SU-DHL-6 (cell line): ENCODE data around the gene PDSS1.

Experiments used
- H2AFZ ChIP-seq: fragments of 200-600 bp; sonication (generic); 2 replicates; pipeline ENCODE4 v1.6.1; 2014; ENCODE audit warnings: low read depth, mild to moderate bottlenecking, moderate library complexity, mixed read lengths, antibody characterized with exemption, low read length; ENCODE audit not compliant: severe bottlenecking
- H3F3A ChIP-seq: fragments of 200-600 bp; shearing (Covaris generic); 2 replicates; pipeline ENCODE4 v1.6.0; 2016; ENCODE audit warnings: antibody characterized with exemption, mild to moderate bottlenecking; ENCODE audit not compliant: insufficient read depth
- H3K27ac ChIP-seq: fragments of 200-600 bp; sonication (generic); 2 replicates; pipeline ENCODE4 v1.5.1; 2016; ENCODE audit warnings: low read depth, mild to moderate bottlenecking, low read length, moderate library complexity, mixed read lengths
- H3K27me3 ChIP-seq: fragments of 200-600 bp; sonication (generic), shearing (Covaris generic); 2 replicates; pipeline ENCODE4 v1.6.0; 2014; ENCODE audit warnings: mild to moderate bottlenecking, low read length
- H3K36me3 ChIP-seq: fragments of 200-600 bp; sonication (generic); 2 replicates; pipeline ENCODE4 v1.6.1; 2014; ENCODE audit warnings: mild to moderate bottlenecking, low read length, mixed read lengths
- H3K4me2 ChIP-seq: fragments of 300-600, 200-600 bp; shearing (Covaris generic), sonication (generic); 2 replicates; pipeline ENCODE4 v1.6.0; 2014; ENCODE audit warnings: low read length, low read depth, mild to moderate bottlenecking; ENCODE audit not compliant: poor library complexity, severe bottlenecking
- H3K4me3 ChIP-seq: fragments of 200-600 bp; sonication (generic); 2 replicates; pipeline ENCODE4 v1.5.1; 2014; ENCODE audit warnings: antibody characterized with exemption, low read length, mild to moderate bottlenecking, mixed read lengths; ENCODE audit not compliant: insufficient read depth, poor library complexity, severe bottlenecking
- H3K79me2 ChIP-seq: fragments of 200-600 bp; sonication (generic); 2 replicates; pipeline ENCODE4 v1.6.1; 2014; ENCODE audit warnings: mild to moderate bottlenecking, low read length, moderate library complexity; ENCODE audit not compliant: insufficient read depth
- H3K9ac ChIP-seq: fragments of 200-600 bp; sonication (generic); 2 replicates; pipeline ENCODE4 v1.7.0; 2014; ENCODE audit warnings: mild to moderate bottlenecking, low read length
- H3K9me2 ChIP-seq: fragments of 200-600 bp; sonication (generic); replicated peaks from 2 replicates; pipeline ENCODE4 v1.6.1; 2014; ENCODE audit warnings: low read length; ENCODE audit not compliant: insufficient read depth
- H3K9me3 ChIP-seq: fragments of 200-600 bp; sonication (generic); 2 replicates; pipeline ENCODE4 v1.6.1; 2014; ENCODE audit warnings: low read length, mixed read lengths; ENCODE audit not compliant: insufficient read depth
- H4K20me1 ChIP-seq: fragments of 200-600 bp; sonication (generic); 2 replicates; pipeline ENCODE4 v1.6.1; 2014; ENCODE audit warnings: low read depth, mild to moderate bottlenecking, antibody characterized with exemption, low read length, moderate library complexity, mixed read lengths
- EZH2phosphoT487 ChIP-seq: fragments of 200-600 bp; sonication (generic), shearing (Covaris generic); conservative IDR thresholded peaks from 2 replicates; pipeline ENCODE4 v1.6.1; 2018; ENCODE audit warnings: mild to moderate bottlenecking, antibody characterized with exemption, low read length, moderate library complexity, mixed read lengths
- TF ChIP-seq, protein P1 (sequence below): fragments of 200-600 bp; sonication (generic); IDR thresholded peaks from one replicate; pipeline ENCODE4 v1.5.1; 2017; ENCODE audit warnings: antibody characterized with exemption, mild to moderate bottlenecking, low read length, moderate library complexity; ENCODE audit not compliant: insufficient read depth, poor library complexity, severe bottlenecking

PDSS1 gene

DNA sequence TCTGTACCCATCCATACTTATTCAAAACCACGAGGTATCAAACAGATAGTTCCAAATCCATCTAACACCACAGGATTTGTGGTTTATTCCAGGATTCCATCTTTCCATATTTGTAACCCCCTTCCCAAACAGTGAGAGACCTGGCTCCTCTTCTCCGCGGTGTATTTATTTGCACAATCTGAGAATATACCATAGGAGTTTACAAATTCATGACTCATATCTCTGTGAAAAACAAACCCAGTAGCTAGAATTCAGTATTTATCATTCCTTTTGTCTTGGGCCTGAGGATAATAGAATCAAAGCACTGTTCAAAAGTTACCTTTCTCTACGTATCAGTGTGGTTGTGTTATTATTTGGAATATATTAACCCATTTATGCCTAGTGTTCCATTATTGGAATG lies 31.9 kb downstream of the PDSS1 start:
- Histone ChIP-seq H3K9ac (no peak overlapping the region), H3K27me3 (no peaks in the 10 kb centered on the region), H3K4me3 (no peak overlapping the region), H4K20me1 (no peaks in the 10 kb centered on the region), H3K79me2 (peaks cover 13% of the 10 kb centered on the region; the same call in 1 of the 2 replicates), H3K9me3 (no peaks in the 10 kb centered on the region), H3F3A (peaks cover 9% of the 10 kb centered on the region), H3K27ac (no peak overlapping the region), H3K4me2 (no peak overlapping the region), H2AFZ (no peak overlapping the region), H3K9me2 (no peaks in the 10 kb centered on the region), H3K36me3 (peaks cover 20% of the 10 kb centered on the region; the same call in 1 of the 2 replicates)
- TF ChIP-seq, protein P1, sequence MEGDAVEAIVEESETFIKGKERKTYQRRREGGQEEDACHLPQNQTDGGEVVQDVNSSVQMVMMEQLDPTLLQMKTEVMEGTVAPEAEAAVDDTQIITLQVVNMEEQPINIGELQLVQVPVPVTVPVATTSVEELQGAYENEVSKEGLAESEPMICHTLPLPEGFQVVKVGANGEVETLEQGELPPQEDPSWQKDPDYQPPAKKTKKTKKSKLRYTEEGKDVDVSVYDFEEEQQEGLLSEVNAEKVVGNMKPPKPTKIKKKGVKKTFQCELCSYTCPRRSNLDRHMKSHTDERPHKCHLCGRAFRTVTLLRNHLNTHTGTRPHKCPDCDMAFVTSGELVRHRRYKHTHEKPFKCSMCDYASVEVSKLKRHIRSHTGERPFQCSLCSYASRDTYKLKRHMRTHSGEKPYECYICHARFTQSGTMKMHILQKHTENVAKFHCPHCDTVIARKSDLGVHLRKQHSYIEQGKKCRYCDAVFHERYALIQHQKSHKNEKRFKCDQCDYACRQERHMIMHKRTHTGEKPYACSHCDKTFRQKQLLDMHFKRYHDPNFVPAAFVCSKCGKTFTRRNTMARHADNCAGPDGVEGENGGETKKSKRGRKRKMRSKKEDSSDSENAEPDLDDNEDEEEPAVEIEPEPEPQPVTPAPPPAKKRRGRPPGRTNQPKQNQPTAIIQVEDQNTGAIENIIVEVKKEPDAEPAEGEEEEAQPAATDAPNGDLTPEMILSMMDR, result no peak
- TF ChIP-seq EZH2phosphoT487, result no peak

DNA sequence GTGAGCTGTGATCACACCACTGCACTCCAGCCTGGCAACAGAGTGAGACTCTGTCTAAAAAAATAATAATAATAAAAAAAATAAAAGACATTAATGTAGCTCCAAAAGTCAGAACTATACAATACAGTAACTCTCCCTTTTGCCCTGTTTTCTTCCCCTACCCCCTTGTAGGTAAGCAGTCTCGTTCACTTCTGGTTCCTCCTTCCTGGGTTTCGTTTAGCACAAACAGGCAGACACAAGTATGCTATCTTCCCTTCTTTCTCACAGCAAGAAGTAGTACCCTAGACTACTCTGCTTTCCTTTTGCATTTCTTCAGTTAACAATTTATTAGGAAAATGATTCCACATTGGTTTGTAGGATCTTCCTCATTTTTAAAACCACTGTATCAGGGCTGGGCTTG lies 33.1 kb downstream of the PDSS1 start:
- no peak for TF ChIP-seq EZH2phosphoT487
- TF ChIP-seq, protein P1, result no peak
- peaks cover 14% of the 10 kb centered on the region; the same call in 1 of the 2 replicates for H3K36me3 ChIP-seq
- no peaks in the 10 kb centered on the region for H3K9me2 ChIP-seq
- no peaks in the 10 kb centered on the region for H3K9me3 ChIP-seq
- H3K9ac ChIP-seq, result no peak overlapping the region
- H3K4me2 ChIP-seq, result no peak overlapping the region
- H3F3A ChIP-seq, result peaks cover 2% of the 10 kb centered on the region
- H3K4me3 ChIP-seq, result no peak overlapping the region
- peaks cover 13% of the 10 kb centered on the region; the same call in 1 of the 2 replicates for H3K79me2 ChIP-seq
- H3K27me3 ChIP-seq, result no peaks in the 10 kb centered on the region
- H4K20me1 ChIP-seq, result no peaks in the 10 kb centered on the region
- H2AFZ ChIP-seq, result no peak overlapping the region
- H3K27ac ChIP-seq, result no peak overlapping the region

DNA sequence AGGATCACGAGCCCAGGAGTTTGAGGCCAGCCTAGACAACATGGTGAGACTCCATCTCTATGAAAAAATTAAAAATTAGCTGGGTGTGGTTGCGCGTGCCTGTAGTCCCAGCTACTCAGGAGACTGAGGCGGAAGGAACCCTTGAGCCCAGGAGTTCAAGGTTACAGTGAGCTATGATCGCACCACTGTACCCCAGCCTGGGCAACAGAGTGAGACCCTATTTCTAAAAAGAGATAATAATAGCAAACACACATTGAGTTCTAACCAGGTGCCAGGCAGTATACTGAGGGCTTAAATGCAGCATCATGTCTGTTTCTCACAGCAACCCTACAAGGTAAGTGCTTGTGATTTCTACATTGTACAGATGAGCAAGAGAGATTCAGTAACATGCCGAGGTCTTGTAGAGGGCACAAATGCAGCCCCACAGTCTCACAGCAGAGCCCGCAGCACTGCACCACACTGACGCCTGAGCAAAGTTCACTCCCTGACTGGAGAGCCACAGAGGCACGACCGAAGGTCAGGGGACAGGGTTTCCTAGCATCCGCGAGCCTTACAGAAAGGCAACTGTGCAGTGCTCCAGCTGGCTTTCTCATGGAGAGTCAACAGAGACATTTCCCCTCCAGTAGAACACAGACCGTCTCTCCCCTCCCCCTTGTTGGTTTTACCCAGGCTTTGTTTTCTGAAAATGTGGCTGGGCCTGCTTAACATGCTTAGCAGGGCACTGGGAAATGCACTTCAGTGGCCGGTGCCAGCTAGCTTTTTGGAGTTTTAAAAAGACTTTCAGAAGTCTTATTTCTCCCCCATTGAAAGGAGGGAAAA lies 36.5 kb downstream of the PDSS1 start:
- H3K9me2 ChIP-seq, result no peaks in the 10 kb centered on the region
- H3K79me2 ChIP-seq, result peaks cover 4% of the 10 kb centered on the region; the same call in 1 of the 2 replicates
- no peak overlapping the region for H3K9ac ChIP-seq
- H3K27ac ChIP-seq, result no peak overlapping the region
- H3K9me3 ChIP-seq, result no peaks in the 10 kb centered on the region
- peaks cover 14% of the 10 kb centered on the region for H3K36me3 ChIP-seq
- H4K20me1 ChIP-seq, result no peaks in the 10 kb centered on the region
- TF ChIP-seq, protein P1, result no peak
- TF ChIP-seq EZH2phosphoT487, result no peak
- H3K27me3 ChIP-seq, result no peaks in the 10 kb centered on the region
- no peak overlapping the region for H3K4me2 ChIP-seq
- H3K4me3 ChIP-seq, result no peak overlapping the region
- peaks cover 25% of the 10 kb centered on the region for H3F3A ChIP-seq
- no peak overlapping the region for H2AFZ ChIP-seq
